Astrocyte of the cerebellum (primary cell): ENCODE results near the gene MCEMP1.

Experiments
- DNase-seq: peaks from one replicate; pipeline ENCODE4 v3.0.0-alpha.2; 2011; ENCODE audit warnings: low read depth
- H3K4me3 ChIP-seq: 2 replicates; pipeline ENCODE4 v1.5.1; 2011; ENCODE audit warnings: mild to moderate bottlenecking, low read depth, low read length, moderate library complexity
- in situ Hi-C: cut with HindIII; loops from 2 replicates; pipeline ENCODE4 v1.10.0; 2017; ENCODE audit warnings: low sequenced_read_pairs
- TF ChIP-seq, protein P1 (sequence below): IDR thresholded peaks from 2 replicates; pipeline ENCODE4 v1.5.1; 2012; ENCODE audit warnings: low read length, low read depth, moderate library complexity, mild to moderate bottlenecking; ENCODE audit errors: missing control alignments

MCEMP1 gene

DNA sequence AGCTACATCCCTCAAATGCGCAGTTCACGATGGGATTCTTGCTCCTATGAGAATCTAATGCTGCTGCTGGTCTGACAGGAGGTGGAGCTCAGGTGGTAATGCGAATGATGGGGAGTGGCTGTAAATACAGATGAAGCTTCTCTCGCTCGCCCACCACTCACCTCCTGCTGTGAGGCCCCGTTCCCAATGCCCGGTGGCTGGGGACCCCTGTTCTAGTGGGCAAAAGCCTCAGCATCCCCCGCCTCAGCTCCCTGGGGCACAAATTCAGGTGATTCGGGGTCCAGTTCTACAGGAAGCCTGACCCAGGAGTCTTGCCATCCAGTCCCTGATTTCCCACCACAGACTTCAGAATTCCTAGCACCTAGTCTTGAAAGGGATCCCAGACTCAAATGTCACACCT, 4.4 kb upstream of the MCEMP1 start:
- no peak for DNase-seq
- H3K4me3 ChIP-seq, result no peak overlapping the region
- TF ChIP-seq, protein P1, sequence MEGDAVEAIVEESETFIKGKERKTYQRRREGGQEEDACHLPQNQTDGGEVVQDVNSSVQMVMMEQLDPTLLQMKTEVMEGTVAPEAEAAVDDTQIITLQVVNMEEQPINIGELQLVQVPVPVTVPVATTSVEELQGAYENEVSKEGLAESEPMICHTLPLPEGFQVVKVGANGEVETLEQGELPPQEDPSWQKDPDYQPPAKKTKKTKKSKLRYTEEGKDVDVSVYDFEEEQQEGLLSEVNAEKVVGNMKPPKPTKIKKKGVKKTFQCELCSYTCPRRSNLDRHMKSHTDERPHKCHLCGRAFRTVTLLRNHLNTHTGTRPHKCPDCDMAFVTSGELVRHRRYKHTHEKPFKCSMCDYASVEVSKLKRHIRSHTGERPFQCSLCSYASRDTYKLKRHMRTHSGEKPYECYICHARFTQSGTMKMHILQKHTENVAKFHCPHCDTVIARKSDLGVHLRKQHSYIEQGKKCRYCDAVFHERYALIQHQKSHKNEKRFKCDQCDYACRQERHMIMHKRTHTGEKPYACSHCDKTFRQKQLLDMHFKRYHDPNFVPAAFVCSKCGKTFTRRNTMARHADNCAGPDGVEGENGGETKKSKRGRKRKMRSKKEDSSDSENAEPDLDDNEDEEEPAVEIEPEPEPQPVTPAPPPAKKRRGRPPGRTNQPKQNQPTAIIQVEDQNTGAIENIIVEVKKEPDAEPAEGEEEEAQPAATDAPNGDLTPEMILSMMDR, result no peak
- in situ Hi-C loops, result no loop called here

DNA sequence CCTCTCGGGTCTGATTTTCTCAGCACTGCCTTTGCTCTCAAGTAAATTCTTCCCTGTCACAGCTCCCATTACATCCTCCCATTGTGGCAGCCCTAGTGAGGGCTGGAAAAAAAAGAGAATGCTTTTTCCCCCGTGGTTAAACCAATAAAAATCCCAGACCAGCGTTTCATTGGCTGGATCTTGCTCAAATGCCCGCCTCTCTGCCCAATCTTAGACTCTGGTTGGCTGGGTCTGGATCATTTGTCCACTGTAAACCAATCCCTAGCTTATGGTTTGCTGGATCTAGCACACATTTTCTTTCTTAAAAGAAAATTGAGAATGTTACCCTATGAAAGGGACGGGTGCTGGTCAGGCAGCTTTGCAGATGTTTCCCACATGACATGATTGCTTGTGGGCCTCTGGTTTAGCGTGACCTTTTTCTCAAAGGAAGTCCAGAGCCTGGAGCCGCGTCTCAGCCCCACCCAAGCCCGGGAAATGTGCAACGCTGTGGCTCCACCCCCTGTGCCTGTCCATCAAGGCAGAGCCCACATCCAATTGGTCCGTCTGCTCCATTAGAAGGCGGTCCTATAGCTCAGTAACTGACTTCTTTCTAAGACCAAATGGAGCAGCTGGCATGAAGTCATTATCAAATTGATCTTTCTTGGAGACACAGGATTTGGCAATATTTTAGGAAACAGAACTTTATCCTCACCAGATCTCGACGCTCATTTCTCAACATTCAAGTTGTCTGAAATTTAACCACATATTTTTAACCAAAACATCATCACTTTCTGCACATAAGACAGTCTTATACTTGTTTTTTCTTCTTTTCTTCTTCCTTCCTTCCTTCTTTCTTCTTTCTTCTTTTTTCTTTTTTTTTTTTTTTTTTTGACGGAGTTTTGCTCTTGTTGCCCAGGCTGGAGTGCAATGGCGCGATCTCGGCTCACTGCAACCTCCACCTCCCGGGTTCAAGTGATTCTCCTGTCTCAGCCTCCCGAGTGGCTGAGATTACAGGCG, 2.6 kb upstream of the MCEMP1 start:
- TF ChIP-seq, protein P1, result no peak
- in situ Hi-C loops, result no loop called here
- no peak for DNase-seq
- H3K4me3 ChIP-seq, result no peak overlapping the region

DNA sequence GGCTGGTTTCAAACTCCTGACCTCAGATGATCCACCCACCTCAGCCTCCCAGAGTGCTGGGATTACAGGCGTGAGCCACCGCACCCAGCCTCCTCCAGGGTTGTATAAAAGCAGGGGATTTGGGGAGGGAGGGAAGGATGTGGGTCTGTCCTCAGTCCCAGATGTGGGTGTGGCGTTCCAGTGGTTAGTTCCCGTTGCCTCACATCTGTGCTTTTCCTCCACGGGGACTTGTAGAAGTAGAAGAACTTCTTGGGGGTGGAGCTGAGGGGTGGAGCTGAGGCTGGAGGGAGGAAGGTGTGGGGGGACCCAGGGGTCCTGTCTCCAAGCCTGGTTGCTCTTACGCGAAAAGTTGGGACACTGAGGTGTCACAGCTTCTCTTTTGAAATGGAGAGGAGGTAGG, 514 bp upstream of the MCEMP1 start:
- H3K4me3 ChIP-seq, result no peak overlapping the region
- in situ Hi-C loops, result no loop called here
- TF ChIP-seq, protein P1, result no peak
- no peak for DNase-seq

DNA sequence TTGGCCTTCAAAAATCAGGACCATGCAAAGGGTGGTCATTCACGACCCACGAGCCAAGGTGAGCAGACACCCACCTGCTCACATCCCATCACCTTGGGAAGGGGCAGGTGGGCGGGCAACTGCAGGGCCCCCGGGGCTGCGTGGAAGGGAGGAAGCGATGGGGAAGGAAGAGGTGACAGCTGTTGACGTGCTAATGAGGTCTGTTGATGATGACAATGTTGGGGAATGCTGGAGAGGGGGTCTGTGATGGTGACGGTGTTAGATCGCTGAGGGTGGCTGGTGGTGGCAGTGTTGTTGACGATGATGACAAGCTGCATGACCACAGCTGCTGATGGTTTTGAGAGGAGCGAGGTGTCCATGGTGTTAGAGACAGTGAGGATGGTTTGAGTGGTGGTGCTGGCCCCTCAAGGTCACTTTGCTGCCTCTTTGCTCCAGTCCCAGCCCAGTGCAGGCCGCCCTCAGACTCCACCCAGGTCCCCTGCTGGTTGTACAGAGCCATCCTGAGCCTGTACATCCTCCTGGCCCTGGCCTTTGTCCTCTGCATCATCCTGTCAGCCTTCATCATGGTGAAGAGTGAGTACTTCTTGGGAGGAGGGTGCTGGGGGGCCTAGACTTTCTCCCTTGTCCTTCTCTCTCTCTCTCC, 900 bp downstream of the MCEMP1 start:
- TF ChIP-seq, protein P1, result no peak
- no peak overlapping the region for H3K4me3 ChIP-seq
- no peak for DNase-seq
- in situ Hi-C loops, result no loop called here

DNA sequence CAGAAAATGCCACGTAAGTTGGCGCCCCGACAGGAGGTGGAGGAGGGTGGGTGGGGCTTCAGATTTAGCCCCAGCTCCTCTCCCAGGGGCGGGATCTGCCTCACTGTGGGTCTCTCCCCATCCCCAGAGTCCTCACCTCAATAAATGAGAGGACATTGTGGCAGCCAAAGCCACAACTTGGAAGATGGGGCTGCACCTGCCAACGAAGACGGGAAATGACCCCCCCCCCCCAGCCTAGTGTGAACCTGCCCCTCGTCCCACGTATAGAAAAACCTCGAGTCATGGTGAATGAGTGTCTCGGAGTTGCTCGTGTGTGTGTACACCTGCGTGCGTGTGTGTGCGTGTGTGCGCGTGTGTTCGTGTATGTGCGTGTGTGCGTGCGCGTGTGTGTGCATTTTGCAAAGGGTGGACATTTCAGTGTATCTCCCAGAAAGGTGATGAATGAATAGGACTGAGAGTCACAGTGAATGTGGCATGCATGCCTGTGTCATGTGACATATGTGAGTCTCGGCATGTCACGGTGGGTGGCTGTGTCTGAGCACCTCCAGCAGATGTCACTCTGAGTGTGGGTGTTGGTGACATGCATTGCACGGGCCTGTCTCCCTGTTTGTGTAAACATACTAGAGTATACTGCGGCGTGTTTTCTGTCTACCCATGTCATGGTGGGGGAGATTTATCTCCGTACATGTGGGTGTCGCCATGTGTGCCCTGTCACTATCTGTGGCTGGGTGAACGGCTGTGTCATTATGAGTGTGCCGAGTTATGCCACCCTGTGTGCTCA, 2.3 kb downstream of the MCEMP1 start:
- H3K4me3 ChIP-seq, result no peak overlapping the region
- TF ChIP-seq, protein P1, result no peak
- in situ Hi-C loops, result no loop called here
- DNase-seq, result no peak

- in situ Hi-C loops, result no loop called here
- H3K4me3 ChIP-seq, result peak overlapping the region; percentile 100
- DNase-seq, result no peak
- TF ChIP-seq, protein P1, result no peak
These were observed 3.1 kb downstream of the MCEMP1 start for GRCh38 chr19:7679771-7680605.
